Measurements from ENCODE around the gene CDK5RAP2.

The CDK5RAP2 gene

DNA sequence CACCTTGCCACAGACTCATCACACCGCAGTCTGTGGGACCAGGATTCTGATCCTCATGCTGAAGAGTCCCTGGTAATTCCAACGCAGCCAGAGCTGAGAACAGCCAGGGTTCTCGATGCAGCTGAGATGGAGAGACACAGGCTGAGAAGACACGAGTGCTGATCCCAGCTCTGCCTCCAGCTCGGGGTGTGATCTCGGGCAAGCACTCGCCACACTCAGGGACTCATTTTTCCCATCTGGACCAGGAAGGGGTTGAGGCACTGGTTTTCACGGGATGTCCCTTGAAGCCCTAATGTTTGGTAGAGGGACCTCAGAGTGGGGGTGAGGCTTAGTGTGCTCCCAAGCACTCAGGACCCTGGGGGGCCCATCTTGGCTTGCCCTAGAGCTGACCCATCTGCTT, 200.4 kb downstream of the CDK5RAP2 start:
- DNase-seq (ENCODE audit: low spot score), result no peak

GRCh38 chr9:120378680-120379079, 201.3 kb downstream of the CDK5RAP2 start:
- no peak for DNase-seq (ENCODE audit: low spot score)

DNA sequence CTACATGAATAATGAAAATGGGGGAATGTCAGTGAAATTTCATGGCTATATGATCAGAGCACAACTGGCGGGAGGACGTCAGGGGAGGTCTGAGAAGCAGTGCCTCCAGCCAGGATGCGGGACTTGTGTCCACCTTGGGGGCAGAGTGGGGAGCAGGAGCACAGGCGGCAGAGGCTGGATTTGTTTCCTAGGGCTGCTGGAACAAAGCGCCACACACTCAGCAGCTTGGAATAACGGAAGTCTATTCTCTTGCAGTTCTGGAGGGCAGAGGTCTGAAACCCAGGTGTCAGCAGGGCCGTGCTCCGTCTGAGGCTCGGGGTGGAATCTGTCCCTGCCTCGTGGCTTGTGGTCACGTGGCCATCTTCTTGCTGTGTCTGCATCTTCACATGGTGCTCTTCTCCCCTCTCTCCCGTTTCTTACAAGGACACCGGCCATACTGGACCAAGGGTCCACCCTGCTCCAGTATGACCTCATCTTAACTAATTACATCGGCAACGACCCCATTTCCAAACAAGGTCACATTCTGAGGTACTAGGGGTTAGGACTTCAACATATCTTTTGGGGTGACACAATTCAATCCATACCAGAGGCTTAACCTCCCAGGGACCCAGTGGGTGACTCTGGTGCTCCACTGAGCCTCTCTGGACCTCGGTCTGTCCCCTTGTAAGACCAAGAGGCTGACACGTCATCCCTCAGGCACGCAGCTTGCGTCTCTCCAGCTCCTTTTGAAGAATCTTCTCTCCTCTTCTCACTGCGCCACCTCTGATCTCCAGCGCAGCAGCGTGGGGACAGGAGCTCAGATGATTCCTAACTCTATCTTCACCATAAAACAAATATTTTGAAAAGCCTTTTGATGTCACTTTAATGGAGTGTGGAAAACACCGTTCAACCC, 202.5 kb downstream of the CDK5RAP2 start:
- no peak for DNase-seq (ENCODE audit: low spot score)

GRCh38 chr9:120376101-120376500, 203.9 kb downstream of the CDK5RAP2 start:
- no peak for DNase-seq (ENCODE audit: low spot score)

GRCh38 chr9:120375316-120375715, 204.7 kb downstream of the CDK5RAP2 start:
- DNase-seq (ENCODE audit: low spot score), result no peak

- no peak for DNase-seq (ENCODE audit: low spot score)
Observed at GRCh38 chr9:120374817-120375216, 205.2 kb downstream of the CDK5RAP2 start.

DNA sequence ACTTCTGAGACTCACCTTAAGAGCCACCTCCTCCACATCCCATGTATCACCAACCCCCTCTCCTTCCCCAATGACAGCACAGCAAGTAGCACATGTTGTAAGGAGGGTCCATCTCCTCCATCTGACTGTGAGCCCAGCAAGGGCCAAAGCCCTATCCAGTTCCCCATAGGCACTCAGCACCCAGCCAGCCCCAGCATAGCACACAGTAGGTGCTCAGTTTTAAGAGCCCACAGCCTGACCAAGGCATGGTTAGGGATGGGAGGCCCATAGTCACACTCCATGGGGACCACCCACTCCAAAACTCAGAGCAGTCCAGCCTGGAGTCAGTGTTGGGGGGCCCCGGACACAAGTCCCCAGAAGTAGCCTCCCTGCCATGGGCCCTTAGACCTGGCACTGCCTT, 205.7 kb downstream of the CDK5RAP2 start:
- DNase-seq (ENCODE audit: low spot score), result no peak

DNA sequence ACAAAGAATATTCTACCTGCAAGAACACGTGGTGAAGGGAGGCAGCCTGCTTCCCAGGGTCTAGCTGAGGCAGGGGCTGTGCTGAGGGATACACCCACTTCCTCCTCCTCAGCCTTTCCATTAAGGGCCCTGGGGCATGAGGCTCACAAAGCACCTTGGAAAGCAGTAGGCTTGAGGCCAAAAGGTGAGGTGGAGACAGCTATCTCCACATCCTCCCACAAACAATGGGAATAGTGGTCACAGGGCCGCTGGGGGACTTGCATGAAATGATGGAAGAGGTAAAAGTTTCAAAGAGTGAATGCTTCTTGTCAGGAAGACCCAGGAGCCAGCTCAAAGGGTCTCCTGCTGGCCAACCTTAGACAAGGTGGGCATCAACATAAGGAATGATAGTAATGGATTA, 207.9 kb downstream of the CDK5RAP2 start:
- no peak for DNase-seq (ENCODE audit: low spot score)

GRCh38 chr9:120369608-120370220, 210.3 kb downstream of the CDK5RAP2 start:
- no peak for DNase-seq (ENCODE audit: low spot score)

DNA sequence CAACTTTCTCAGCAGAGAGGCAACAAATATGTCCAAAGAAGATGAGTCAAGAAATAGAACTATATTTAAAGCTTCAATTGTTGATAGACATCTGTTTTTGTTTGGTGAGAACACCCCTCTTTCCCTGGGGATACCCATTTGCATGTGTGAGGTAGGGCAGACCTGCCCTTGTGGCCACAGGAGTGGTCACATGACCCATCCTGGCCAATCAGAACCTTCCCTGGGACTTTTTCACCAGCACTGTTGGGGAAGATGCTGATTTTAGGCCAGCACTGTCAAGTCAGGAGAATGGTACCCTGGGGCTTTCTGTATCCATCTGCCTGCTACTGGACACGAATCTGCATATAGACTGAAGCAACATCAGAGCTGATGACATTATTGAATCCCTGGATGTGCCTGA, 211.2 kb downstream of the CDK5RAP2 start:
- peak; percentile 48 for DNase-seq (ENCODE audit: low spot score)

DNA sequence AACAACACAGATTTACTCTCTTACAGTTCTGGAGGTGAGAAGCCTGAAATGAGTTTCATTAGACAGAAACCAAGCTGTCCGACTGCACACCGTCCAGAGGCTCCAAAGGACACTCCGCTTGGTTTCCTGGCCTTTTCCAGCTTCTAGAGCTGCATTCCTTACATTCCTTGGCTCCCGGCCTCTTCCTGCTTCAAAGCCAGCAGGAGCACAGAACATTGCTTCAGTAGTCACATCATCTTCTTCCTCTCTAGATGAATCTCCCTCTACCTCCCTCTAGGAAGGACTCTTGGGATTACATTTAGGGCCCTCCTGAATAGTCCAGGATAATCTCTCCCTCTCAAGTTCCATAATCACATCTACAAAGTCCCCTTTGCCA, 213.3 kb downstream of the CDK5RAP2 start:
- DNase-seq (ENCODE audit: low spot score), result no peak

- no peak for DNase-seq (ENCODE audit: low spot score)
Observed at GRCh38 chr9:120365386-120365785, 214.6 kb downstream of the CDK5RAP2 start.

- no peak for DNase-seq (ENCODE audit: low spot score)
Observed at GRCh38 chr9:120363697-120364096, 216.3 kb downstream of the CDK5RAP2 start.

DNA sequence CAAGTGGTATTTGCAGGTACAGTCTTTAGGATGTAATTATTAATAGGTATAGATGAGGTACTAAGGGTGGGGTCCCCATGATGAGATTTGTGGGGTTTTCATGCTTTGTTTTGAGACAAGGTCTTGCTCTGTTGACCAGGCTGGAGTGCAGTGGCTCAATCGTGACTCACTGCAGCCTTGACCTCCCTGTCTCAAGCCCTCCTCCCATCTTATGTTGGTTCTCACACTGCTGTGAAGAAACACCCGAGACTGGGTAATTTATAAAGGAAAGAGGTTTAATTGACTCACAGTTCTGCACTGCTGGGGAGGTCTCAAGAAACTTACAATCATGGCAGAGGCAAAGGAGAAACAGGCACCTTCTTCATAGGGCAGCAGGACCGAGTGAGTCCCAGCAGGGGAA, 217.5 kb downstream of the CDK5RAP2 start:
- DNase-seq (ENCODE audit: low spot score), result no peak

DNA sequence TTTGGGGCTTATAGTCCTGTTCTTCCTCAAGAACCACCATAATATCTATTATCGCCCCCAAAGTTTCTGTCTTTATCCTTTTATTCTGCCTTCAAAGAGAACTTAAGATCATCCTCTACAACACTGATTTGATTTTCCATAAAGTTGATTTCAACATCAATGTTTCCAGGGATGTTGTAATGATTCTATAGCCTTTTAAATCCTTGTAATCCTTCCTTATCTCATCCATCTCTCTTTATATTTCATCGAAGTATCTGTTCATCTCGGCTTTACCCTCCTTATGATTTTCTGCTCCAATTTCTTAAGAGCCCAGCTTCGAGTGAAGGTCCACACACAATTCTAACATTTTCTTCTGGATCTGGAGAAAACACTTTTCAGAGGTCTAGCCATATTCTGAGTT, 218.4 kb downstream of the CDK5RAP2 start:
- no peak for DNase-seq (ENCODE audit: low spot score)

DNA sequence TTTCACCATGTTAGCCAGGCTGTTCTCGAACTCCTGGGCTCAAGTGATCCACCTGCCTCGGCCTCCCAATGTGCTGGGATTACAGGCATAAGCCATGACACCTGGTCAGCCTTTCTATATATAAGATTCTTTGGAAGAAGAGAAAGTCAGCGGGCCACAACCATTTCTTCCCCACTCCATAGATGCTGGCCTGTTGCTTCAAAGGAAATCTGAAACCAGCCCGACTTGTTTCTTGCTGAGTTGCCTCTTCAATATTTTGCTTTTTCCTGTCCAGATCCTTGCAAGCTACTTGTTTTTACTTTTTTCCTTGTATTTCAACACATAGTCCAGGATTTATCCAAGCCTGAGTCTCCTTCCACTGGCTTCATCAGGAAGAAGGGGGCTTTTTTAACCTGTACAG, 219.5 kb downstream of the CDK5RAP2 start:
- no peak for DNase-seq (ENCODE audit: low spot score)

DNA sequence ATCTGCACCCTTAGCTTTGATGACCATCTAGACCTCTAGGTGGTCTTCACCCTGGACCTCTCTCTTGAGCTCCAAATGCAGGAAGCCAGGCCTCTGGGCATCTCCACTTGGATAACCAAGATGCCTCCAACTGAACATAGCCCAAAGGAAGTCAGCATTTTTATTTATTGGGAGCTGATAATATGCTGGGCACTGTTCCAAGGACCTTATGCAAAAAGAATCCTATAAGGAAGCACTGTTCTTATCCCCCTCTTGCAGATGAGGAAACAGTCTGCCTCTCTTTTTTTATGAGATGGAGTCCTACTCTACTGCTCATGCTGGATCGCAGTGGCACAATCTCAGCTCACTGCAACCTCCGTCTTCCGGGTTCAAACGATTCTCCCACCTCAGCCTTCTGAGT, 219.9 kb downstream of the CDK5RAP2 start:
- DNase-seq (ENCODE audit: low spot score), result no peak

DNA sequence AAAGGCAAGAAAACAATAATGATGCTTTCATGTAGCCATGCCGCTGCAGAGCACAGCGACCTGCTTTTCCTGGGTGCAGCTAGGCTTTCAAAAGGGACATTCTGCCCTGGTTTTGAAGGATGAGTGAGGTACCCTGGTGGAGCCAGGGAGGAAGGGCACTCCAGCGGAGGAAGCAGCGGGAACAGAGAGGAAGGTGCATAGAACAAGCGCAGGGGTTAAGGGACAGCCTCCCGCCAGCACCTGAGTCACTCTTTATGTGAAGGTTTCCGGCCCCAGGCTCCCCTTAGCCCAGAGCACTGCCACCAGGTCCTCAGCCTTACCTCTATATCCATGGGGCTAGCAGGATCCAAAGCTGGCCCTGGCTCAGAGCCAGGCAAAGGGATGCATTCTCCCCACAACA, 221.1 kb downstream of the CDK5RAP2 start:
- DNase-seq (ENCODE audit: low spot score), result no peak

- no peak for DNase-seq (ENCODE audit: low spot score)
Observed at GRCh38 chr9:120353506-120353905, 226.5 kb downstream of the CDK5RAP2 start.

GRCh38 chr9:120351106-120351505, 228.9 kb downstream of the CDK5RAP2 start:
- no peak for DNase-seq (ENCODE audit: low spot score)

GRCh38 chr9:120350596-120350995, 229.4 kb downstream of the CDK5RAP2 start:
- no peak for DNase-seq (ENCODE audit: low spot score)

GRCh38 chr9:120348951-120349429, 231.0 kb downstream of the CDK5RAP2 start:
- DNase-seq (ENCODE audit: low spot score), result peak; percentile 42

- no peak for DNase-seq (ENCODE audit: low spot score)
Observed at GRCh38 chr9:120345379-120345778, 234.6 kb downstream of the CDK5RAP2 start.

- no peak for DNase-seq (ENCODE audit: low spot score)
Observed at GRCh38 chr9:120344230-120344629, 235.7 kb downstream of the CDK5RAP2 start.
